ENCODE measurements around the gene TCF15. TPM values are rescaled to one million over a fixed set of nuclear protein-coding genes. Genes with fewer than 3 reads are reported as not detected.

The TCF15 gene
- total and polyA plus RNA-seq, 2 of the 8 experiments (the other 6 are each of a cell fraction or from before 2014, with no cell fraction given) = 3.7 to 6.9 TPM

DNA sequence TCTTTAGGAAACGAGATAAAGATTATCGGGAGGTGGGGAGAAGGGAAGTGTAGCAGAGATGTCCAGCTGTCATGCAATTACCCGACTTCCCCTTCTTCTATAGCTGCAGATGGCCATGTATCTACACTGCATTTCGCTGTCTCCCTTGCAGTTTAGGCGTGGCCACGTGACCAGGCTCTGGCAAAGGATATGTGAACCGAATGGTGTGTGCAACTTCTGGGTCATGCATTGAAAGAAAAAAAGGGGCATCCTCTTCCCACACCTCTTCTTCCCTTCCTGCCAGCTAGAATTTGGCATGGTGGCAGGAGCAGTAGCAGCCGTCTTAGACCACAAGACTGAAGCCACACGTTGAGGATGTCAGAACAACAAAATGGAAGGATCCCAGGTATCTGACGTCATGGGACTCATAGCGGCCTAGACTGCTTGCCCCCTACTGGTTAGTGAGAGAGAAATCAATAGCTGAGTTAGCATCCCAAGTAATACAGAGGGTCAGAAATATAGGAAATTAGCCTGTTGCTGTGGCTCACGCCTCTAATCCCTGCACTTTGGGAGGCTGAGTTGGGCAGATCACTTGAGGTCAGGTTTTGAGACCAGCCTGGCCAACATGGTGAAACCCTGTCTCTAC, 32.8 kb downstream of the TCF15 start:
- Histone ChIP-seq H3K18ac (ENCODE audit: extremely low read depth, low read length) (peak overlapping the region; percentile 17; the same call in 1 of the 2 replicates), H2BK12ac (ENCODE audit: low read depth, low read length) (peak overlapping the region; percentile 7; the same call in 1 of the 2 replicates), H3K36me3 (ENCODE audit: control insufficient read depth in 2 of 4, insufficient read depth in 4 of 4, low read length in 3 of 4) (no peaks in the 10 kb centered on the region), H3K27me3 (replicated peaks in 1 of 4; ENCODE audit: control insufficient read depth in 3 of 4, extremely low read depth in 1 of 4, insufficient read depth in 3 of 4, low read length in 3 of 4) (peaks cover 0 to 11% (median 3%) of the 10 kb centered on the region in 4 experiments; a peak in 5 of 7 replicates), H2AFZ (ENCODE audit: low read length) (peak overlapping the region; percentile 76), H3K9me3 (ENCODE audit: insufficient read depth in 2 of 2, low read depth in 1 of 2, low read length in 1 of 2) (no peaks in the 10 kb centered on the region), H3K79me1 (ENCODE audit: low read depth, low read length) (no peaks in the 10 kb centered on the region), H2BK15ac (ENCODE audit: low read length) (peak overlapping the region; percentile 96; the same call in 1 of the 2 replicates), H2BK120ac (replicated peaks; ENCODE audit: low read depth, low read length) (no peak overlapping the region), H4K20me1 (replicated peaks in 1 of 2; ENCODE audit: control insufficient read depth in 1 of 2, insufficient read depth in 2 of 2, low read length in 2 of 2) (no peaks in the 10 kb centered on the region), H4K8ac (ENCODE audit: extremely low read depth, insufficient read depth, low read length) (no peak overlapping the region), H3K79me2 (ENCODE audit: control insufficient read depth in 1 of 2, insufficient read depth in 2 of 2, low read length in 2 of 2) (no peaks in the 10 kb centered on the region), H4K91ac (replicated peaks; ENCODE audit: insufficient read length, low read length) (no peak overlapping the region), H3K4me2 (ENCODE audit: insufficient read depth in 1 of 2, low read depth in 2 of 2, low read length in 2 of 2) (no peak overlapping the region), H3K4me3 (ENCODE audit: extremely low read depth in 1 of 4, insufficient read depth in 2 of 4, low read depth in 3 of 4, low read length in 4 of 4) (no peak overlapping the region), H2BK5ac (ENCODE audit: low read depth, low read length) (no peak overlapping the region), H3K4ac (replicated peaks; ENCODE audit: insufficient read length, low read depth, low read length) (no peak overlapping the region), H3K9ac (replicated peaks in 1 of 4; ENCODE audit: extremely low read depth in 1 of 4, low read depth in 3 of 4, low read length in 3 of 4) (no peak overlapping the region), H3K4me1 (replicated peaks in 1 of 4; ENCODE audit: control insufficient read depth in 3 of 4, insufficient read depth in 4 of 4, low read length in 3 of 4) (peaks cover 8 to 28% (median 14%) of the 10 kb centered on the region in 4 experiments), H4K5ac (ENCODE audit: insufficient read length, low read depth, low read length) (no peak overlapping the region), H2BK20ac (ENCODE audit: low read length) (0 out of 2 replicates have a peak overlapping the region, but pooled peaks have one; percentile 15), H3K27ac (ENCODE audit: low read depth, low read length) (no peak overlapping the region), H3K56ac (replicated peaks; ENCODE audit: insufficient read length, low read depth, low read length) (no peak overlapping the region), H3K23ac (ENCODE audit: insufficient read length) (no peak overlapping the region), H3K14ac (ENCODE audit: insufficient read length) (no peak overlapping the region), H2AK5ac (ENCODE audit: low read depth, low read length) (0 out of 2 replicates have a peak overlapping the region, but pooled peaks have one; percentile 20), H3K23me2 (ENCODE audit: low read depth, low read length) (peaks cover 4% of the 10 kb centered on the region; the same call in 1 of the 2 replicates)
- CTCF ChIA-PET (ENCODE audit: partially characterized antibody) = interaction anchor here (0.6 to 8.8 kb wide), 27 partner anchors 9 to 215 kb away, joined by 3 to 73 read pairs (median 5); partner anchors contain the start of gene CSNK2A1
- DNase-seq (ENCODE audit: low read depth in 1 of 2, low spot score in 2 of 2) (no peak), FAIRE-seq (peak; percentile 24)
- 71% methylated on average over 12 of the region's 12 CpGs; no CpG with 5 or more reads in 1 of the 2 experiments for WGBS, 2 experiments (ENCODE audit: extremely low coverage in 1 of 2, insufficient coverage in 1 of 2, insufficient read length in 1 of 2, insufficient replicate concordance in 2 of 2, low coverage in 1 of 2, low lambda C conversion rate in 2 of 2, missing lambda C conversion rate in 1 of 2)
- POLR2A ChIA-PET (ENCODE audit: partially characterized antibody) = interaction anchor here (1.0 to 2.0 kb wide), 2 partner anchors 33 to 35 kb away, joined by 4 to 6 read pairs; partner anchors contain the start of gene TCF15
- TF ChIP-seq, protein P1, sequence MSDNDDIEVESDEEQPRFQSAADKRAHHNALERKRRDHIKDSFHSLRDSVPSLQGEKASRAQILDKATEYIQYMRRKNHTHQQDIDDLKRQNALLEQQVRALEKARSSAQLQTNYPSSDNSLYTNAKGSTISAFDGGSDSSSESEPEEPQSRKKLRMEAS (IDR thresholded peaks at IDR 0.05) = no peak
- TF ChIP-seq RAD21 (IDR thresholded peaks at IDR 0.05 in 1 of 2, conservative IDR thresholded peaks at IDR 0.05 in 1 of 2; ENCODE audit: low read depth in 2 of 2, low read length in 2 of 2) = peak in 1 of 2 experiments; percentile 41; a peak in 1 of 4 replicates
- no peak for TF ChIP-seq BACH1 (IDR thresholded peaks at IDR 0.05; ENCODE audit: low read length)
- no peak for TF ChIP-seq TCF12 (IDR thresholded peaks at IDR 0.05; ENCODE audit: low read depth, low read length)
- TF ChIP-seq EGR1 (IDR thresholded peaks at IDR 0.05; ENCODE audit: borderline replicate concordance, low read depth, low read length) = no peak
- TF ChIP-seq NRF1 (IDR thresholded peaks at IDR 0.05; ENCODE audit: low read depth, low read length) = no peak
- TF ChIP-seq CREB1 (IDR thresholded peaks at IDR 0.05) = peak; percentile 81
- TF ChIP-seq KDM4A (IDR thresholded peaks at IDR 0.05; ENCODE audit: low read depth, low read length, severe bottlenecking) = no peak
- no peak for TF ChIP-seq ASH2L (IDR thresholded peaks at IDR 0.05; ENCODE audit: low read length)
- 0 out of 2 replicates have a peak, but pooled peaks have one; percentile 8 for TF ChIP-seq JUN (IDR thresholded peaks at IDR 0.05; ENCODE audit: low read depth, low read length)
- no peak for TF ChIP-seq POLR2A (IDR thresholded peaks at IDR 0.05; ENCODE audit: control extremely low read depth in 1 of 2, low read depth in 2 of 2, low read length in 2 of 2)

Data from H1 (cell line).